GM21526 (cell line): ENCODE results near the gene ANO2.
"Not testable (repeated sequence)": the region's sequence is repeated elsewhere in the genome, so short reads cannot be mapped to it uniquely, and the experiment has no call there.

Experiments
- ATAC-seq: cut with Tn5 transposase; IDR thresholded peaks from one replicate; pipeline ENCODE4 v1.9.1; 2021; ENCODE audit warnings: moderate library complexity; ENCODE audit not compliant: unreplicated experiment, low FRiP score

ANO2 gene

GRCh38 chr12:5846950-5847349 lies 98.1 kb downstream of the ANO2 start:
- no peak for ATAC-seq

GRCh38 chr12:5840944-5841343 lies 104.1 kb downstream of the ANO2 start:
- ATAC-seq: no peak

DNA sequence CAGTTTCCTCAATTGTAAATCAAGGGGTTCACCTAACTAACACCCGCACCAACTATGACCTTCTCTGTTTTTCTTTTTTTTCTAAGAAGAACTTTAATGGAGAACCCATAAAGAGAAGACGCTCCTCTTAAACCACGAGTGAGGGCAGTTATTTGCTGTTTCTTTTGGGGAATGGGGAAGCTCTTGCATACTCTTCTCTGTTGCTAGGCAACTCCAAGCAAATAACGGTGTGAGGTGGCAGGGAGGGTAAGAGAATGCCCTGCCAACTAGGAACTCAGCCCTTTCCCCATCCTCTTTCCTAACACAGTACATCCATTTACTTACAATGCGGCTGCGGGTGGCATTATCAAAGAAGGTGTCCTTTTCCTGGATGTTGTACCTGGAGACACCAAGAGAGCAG lies 114.9 kb downstream of the ANO2 start:
- ATAC-seq: no peak

DNA sequence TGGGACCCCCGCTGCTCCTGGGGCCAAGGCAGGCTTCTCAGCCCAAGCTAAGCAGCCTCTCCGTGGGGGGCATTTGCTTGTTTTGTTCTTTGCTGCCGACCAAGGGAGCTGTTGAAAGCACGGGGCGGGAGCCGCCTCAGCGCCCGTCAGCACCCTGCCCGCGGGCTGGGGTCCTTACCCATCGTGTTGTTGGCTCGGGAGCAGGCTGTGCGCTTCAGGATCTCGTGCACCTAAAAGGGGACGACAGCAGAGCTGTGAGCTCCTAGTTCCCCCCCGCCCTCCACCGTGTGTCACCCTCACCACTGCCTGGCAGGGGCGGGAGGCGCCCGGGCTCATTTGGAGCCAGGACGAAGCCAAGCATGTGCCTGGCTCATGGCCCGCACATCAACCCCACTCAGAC lies 117.5 kb downstream of the ANO2 start:
- no peak for ATAC-seq

GRCh38 chr12:5825761-5826160 lies 119.3 kb downstream of the ANO2 start:
- not testable (repeated sequence) for ATAC-seq

GRCh38 chr12:5818877-5819276 lies 126.2 kb downstream of the ANO2 start:
- ATAC-seq: not testable (repeated sequence)

DNA sequence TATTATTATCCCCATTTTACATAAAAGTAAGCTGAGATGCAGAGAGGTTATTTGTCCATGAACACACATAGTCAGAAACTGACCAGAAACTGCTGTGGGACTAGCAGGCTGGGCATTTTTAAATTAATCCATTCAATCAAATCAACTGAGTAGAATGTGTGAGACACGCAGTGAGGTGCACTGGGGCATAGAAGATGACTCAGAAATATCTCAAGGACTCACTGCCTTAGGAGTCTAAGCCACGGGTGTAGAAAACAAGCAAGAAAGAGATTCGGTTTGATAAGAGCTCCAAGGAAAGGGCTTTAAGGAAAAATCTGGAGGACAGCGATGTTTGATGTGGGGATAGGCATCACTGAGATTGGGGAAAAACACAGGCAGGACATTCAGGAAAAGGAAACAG lies 127.8 kb downstream of the ANO2 start:
- no peak for ATAC-seq

- ATAC-seq: no peak
These were observed 135.5 kb downstream of the ANO2 start for GRCh38 chr12:5809586-5809985.

GRCh38 chr12:5808981-5809380 lies 136.1 kb downstream of the ANO2 start:
- ATAC-seq: no peak

- no peak for ATAC-seq
These were observed 137.4 kb downstream of the ANO2 start for GRCh38 chr12:5807514-5808219.

- ATAC-seq: no peak
These were observed 138.0 kb downstream of the ANO2 start for GRCh38 chr12:5807090-5807414.

DNA sequence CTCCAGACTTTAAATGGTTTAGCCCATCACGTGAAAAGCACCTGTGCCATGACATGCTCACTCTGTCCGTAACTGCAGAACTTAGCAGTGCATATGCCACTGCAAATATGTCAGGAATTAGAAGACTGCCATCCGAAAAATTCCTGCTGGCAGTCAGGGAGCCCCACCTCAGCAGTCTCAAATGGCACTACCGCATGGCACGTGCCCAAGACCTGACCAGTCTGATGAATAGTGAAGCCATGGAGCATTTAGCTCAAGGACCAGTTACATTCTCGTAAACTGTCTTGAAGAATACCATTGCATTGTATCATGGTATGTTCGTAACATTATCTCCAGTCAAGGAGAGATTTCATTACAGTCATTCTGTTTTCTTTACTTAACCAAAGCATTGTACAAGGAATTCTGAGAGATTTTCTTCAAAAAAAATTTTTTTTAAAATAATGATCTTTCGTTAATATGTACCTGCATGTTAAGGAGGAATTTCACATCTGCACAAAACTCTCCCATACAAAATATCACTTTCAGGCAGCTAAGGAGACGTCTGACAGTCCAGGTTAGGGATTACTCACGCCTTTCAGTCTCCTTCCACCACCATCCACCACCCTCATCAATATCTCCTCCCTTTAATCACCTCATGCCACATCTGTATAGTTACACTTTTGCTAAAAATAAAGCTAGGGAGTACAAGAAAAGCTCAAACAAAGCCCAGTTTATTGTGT lies 138.5 kb downstream of the ANO2 start:
- ATAC-seq: no peak

GRCh38 chr12:5803532-5803931 lies 141.5 kb downstream of the ANO2 start:
- ATAC-seq: no peak

DNA sequence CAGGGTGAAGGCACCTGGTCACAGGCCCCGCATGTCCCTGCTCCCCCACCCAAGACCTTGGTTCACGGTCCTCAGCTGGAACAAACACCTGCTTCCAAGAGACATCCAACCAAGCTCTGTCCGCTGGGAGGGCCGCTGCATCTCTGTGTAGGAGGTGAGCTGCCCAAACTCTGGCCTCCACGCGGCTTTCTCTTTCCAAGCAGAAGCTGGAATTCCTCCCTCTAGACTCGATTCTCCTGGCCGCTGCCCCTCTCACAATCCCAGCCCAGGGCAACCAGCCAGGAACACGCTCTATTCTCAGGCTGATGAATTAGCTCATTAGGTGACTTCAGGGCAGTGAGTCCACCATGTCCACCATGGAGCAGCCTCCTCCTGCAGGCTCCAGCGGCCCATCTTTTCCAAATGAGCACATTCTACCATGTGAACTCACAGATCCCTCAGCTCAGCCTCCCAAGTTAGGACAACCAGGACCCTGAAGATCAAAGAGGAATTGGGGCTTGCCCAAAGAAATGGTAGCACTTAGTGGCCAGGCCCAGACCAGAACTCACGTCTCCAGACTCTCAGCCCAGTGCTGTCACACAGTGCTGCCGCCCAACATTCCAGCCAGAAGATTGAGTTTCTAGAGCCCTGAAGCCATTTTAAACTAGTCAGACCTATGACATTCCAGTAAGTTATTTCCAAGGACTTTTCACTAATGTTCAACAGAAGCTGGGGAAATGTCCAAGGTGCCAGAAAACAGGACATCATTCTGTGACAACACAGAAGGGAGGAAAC lies 146.6 kb downstream of the ANO2 start:
- no peak for ATAC-seq

GRCh38 chr12:5797661-5798060 lies 147.4 kb downstream of the ANO2 start:
- no peak for ATAC-seq

DNA sequence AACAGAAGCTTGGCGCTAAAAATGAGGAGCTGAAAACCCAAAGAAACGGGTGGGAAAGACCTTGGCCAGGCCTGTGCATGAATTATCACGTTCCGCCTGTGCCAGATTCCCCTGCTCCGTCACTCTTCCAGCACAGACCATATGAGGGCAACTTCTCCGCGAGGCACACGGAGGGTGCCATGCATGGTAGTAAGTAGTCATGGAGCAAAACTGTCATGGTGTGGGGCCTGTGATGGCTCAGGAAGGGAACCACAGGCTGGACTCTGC lies 148.2 kb downstream of the ANO2 start:
- ATAC-seq: no peak

DNA sequence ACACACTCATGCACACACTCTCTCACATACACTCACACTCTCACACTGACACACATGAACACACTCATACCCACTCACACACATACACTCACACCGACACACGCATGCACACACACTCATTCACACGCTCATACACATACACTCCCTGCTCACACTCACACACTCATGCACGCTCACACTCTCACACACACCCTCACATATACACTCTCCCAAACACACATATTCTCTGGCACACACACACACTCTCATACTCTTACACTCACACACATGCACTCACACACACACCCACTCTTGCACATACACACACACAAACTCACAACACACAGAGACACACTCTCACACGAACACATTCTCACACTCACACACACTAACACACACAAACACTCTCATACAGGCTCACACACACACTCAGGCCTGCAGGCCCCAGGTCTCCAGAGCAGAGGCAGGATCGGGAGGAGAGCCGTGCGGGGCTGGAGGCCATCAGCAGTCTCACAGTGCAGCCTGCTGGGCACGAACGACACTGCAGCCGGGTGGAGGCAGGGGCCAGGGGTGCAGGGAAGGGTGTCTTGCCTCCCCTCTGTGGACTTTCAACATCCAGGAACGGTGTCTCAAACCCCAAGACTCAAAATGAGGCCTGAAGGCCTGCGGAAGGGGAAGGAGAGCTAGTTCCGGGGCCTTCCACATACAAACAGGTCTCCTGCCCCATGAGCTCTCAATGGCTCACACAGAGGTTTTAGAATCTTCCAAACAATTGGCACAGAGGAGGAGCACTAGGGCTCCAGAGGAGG lies 148.7 kb downstream of the ANO2 start:
- ATAC-seq: no peak

DNA sequence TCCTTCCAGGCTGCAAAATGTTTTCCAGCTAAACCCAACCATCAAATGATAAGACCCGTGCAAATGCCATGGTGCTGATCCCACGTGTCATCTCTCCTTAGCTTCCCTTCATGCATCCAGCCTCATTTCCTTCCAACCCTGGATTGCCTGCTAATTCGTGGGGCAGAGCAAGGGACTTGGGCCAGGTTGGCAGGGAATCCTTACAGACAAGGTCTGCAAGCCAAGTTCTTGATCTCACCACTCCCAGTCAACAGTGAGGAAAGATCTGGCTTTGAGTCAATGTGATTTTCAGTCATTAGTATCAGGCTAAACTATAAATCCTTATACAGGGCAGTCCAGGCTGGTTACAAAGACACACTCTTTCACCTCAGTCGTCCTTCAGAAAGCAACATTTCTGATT lies 150.9 kb downstream of the ANO2 start:
- ATAC-seq: no peak

- ATAC-seq: no peak
These were observed 152.7 kb downstream of the ANO2 start for GRCh38 chr12:5792343-5792742.

DNA sequence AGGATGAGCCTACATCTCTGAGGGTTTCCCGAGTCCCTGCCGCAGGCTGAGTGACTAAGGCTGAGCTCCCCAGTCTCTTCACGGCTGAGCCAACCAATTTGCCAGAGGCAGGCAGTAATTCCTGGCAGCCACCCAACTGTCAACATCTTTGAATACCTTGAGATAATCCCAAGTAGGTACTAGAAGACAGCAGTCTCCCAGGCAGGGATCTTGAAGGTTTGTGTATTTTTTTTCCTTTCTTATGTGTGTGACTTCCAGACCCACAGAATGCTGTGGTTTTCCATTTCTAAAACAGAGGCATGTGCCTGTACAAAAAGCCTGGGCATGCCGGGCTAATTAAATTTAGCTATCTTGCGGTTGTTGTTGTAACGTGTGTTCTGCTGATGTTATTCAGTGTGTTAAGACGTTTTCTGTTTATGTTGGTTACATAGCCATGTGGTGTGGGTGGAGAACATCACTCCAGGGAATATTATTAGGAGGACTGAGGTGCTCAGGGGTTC lies 155.5 kb downstream of the ANO2 start:
- ATAC-seq: no peak

- no peak for ATAC-seq
These were observed 157.2 kb downstream of the ANO2 start for GRCh38 chr12:5787828-5788227.
